ENCODE results near the gene ZNF532. TPM values are rescaled to one million over a fixed set of nuclear protein-coding genes. Genes with fewer than 3 reads are reported as not detected.

Gene ZNF532
- total RNA-seq, 4 donors from 2014 or later, result 41.7 to 73.6 (median 53.3) TPM

GRCh38 chr18:59033359-59033758 is 168.7 kb downstream of the ZNF532 start:
- no peak for DNase-seq (ENCODE audit: low spot score)
- TF ChIP-seq, protein P1, sequence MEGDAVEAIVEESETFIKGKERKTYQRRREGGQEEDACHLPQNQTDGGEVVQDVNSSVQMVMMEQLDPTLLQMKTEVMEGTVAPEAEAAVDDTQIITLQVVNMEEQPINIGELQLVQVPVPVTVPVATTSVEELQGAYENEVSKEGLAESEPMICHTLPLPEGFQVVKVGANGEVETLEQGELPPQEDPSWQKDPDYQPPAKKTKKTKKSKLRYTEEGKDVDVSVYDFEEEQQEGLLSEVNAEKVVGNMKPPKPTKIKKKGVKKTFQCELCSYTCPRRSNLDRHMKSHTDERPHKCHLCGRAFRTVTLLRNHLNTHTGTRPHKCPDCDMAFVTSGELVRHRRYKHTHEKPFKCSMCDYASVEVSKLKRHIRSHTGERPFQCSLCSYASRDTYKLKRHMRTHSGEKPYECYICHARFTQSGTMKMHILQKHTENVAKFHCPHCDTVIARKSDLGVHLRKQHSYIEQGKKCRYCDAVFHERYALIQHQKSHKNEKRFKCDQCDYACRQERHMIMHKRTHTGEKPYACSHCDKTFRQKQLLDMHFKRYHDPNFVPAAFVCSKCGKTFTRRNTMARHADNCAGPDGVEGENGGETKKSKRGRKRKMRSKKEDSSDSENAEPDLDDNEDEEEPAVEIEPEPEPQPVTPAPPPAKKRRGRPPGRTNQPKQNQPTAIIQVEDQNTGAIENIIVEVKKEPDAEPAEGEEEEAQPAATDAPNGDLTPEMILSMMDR (IDR thresholded peaks at IDR 0.05), result no peak
- ATAC-seq (ENCODE audit: low FRiP score), result no peak

DNA sequence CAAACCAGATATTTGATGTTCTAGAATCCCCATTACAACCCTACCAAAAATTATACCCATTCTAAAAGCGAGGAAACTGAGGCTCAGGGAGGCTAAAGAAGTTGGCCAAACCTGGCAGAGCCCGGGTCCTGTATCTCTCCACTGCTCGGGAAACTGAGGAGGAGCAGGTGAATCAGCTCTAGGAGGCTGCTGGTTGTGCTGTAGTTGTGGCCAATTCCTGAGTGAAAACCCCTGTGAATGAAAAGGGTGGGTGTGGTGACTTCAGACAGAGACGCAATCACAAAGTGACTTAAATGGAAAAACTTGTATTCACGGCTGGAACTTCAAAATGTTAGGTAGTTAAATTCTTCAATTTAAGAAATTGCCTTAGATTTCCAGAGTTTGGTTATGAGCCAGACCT is 169.3 kb downstream of the ZNF532 start:
- TF ChIP-seq, protein P1 (IDR thresholded peaks at IDR 0.05), result no peak
- DNase-seq (ENCODE audit: low spot score) (no peak), ATAC-seq (ENCODE audit: low FRiP score) (no peak)

DNA sequence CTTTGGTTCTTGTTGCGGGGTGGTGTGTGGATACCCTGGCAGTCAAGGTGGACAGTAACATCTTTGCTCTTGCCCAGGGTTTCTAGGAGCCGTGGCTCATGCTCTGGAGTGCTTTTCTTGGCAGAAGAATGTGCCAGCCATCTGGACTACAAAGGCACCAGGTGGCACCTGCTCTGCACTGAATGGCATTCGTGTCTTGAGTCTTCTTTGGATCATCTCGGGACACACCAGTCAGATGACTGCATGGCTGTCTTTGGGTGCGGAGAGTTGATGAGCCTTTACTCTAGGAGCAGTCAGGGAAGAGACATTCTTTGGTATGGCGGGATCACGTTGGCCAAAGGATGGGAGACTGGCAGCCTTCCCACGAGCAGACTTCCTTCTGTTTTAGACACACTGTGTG is 170.9 kb downstream of the ZNF532 start:
- ATAC-seq (ENCODE audit: low FRiP score) (no peak), DNase-seq (ENCODE audit: low spot score) (no peak)
- TF ChIP-seq, protein P1 (IDR thresholded peaks at IDR 0.05), result no peak

Small RNAs within 50 kb of the gene (small RNA-seq; reads per million reads assigned to genes)
- gene RF00096, result not detected
- not detected for gene RNU2-69P

Other genes starting within 250 kb of the ZNF532 start
- under 1 TPM in 3 of 4 donors, not detected in 1; 0.13 to 0.74 (median 0.24) TPM for gene ALPK2, start 235.8 kb upstream of the ZNF532 start, total RNA-seq
- 10 to 100 TPM; 18.5 to 45.6 (median 30.1) TPM for gene MALT1, start 193.4 kb upstream of the ZNF532 start, total RNA-seq

Measured in omental fat pad (tissue), 4 donors.